CD4-positive, alpha-beta T cell treated with Interleukin-4 for 1 hour (primary cell): ENCODE results near the gene EZH2.

Experiments
- DNase-seq, 2 donors: peaks; one replicate each; pipeline ENCODE4 v3.0.0-alpha.2; 2020 to 2022

The EZH2 gene

GRCh38 chr7:148898845-148899484 is 14.9 kb upstream of the EZH2 start:
- DNase-seq, result no peak

- no peak for DNase-seq
Measured at GRCh38 chr7:148894591-148894990, 10.5 kb upstream of the EZH2 start.

GRCh38 chr7:148893071-148893470 is 9.0 kb upstream of the EZH2 start:
- DNase-seq, result no peak

- no peak for DNase-seq
Measured at GRCh38 chr7:148888300-148888699, 4.2 kb upstream of the EZH2 start.

- DNase-seq, result no peak
Measured at GRCh38 chr7:148886844-148887243, 2.8 kb upstream of the EZH2 start.

GRCh38 chr7:148884299-148885022 is 370 bp upstream of the EZH2 start:
- peak; percentile 94 to 95 for DNase-seq

- DNase-seq, result peak; percentile 79 to 81
Measured at GRCh38 chr7:148883266-148884048, 634 bp downstream of the EZH2 start.

GRCh38 chr7:148882841-148883265 is 1.2 kb downstream of the EZH2 start:
- DNase-seq, result peak in 1 of 2 donors; percentile 14

- no peak for DNase-seq
Measured at GRCh38 chr7:148882192-148882591, 1.9 kb downstream of the EZH2 start.

- no peak for DNase-seq
Measured at GRCh38 chr7:148878317-148878716, 5.8 kb downstream of the EZH2 start.

GRCh38 chr7:148877517-148877916 is 6.6 kb downstream of the EZH2 start:
- no peak for DNase-seq

- no peak for DNase-seq
Measured at GRCh38 chr7:148872188-148872587, 11.9 kb downstream of the EZH2 start.

GRCh38 chr7:148871551-148871950 is 12.5 kb downstream of the EZH2 start:
- DNase-seq, result no peak

- no peak for DNase-seq
Measured at GRCh38 chr7:148871030-148871429, 13.1 kb downstream of the EZH2 start.

- DNase-seq, result no peak
Measured at GRCh38 chr7:148868378-148868674, 15.8 kb downstream of the EZH2 start.

- no peak for DNase-seq
Measured at GRCh38 chr7:148867596-148868377, 16.3 kb downstream of the EZH2 start.

- DNase-seq, result no peak
Measured at GRCh38 chr7:148866362-148866761, 17.7 kb downstream of the EZH2 start.

- DNase-seq, result no peak
Measured at GRCh38 chr7:148865283-148865682, 18.8 kb downstream of the EZH2 start.

GRCh38 chr7:148863324-148863723 is 20.8 kb downstream of the EZH2 start:
- no peak for DNase-seq

GRCh38 chr7:148862481-148862880 is 21.6 kb downstream of the EZH2 start:
- DNase-seq, result no peak

GRCh38 chr7:148858489-148858888 is 25.6 kb downstream of the EZH2 start:
- DNase-seq, result no peak

GRCh38 chr7:148856891-148857290 is 27.2 kb downstream of the EZH2 start:
- DNase-seq, result peak in 1 of 2 donors; percentile 29

- DNase-seq, result no peak
Measured at GRCh38 chr7:148856578-148856881, 27.6 kb downstream of the EZH2 start.
